GM21390 (cell line): ENCODE data around the gene PVALEF.

Source experiments
- ATAC-seq: cut with Tn5 transposase; IDR thresholded peaks from one replicate; pipeline ENCODE4 v1.9.1; 2021; ENCODE audit not compliant: unreplicated experiment

PVALEF gene

GRCh38 chr17:81194941-81195901 is 29.9 kb downstream of the PVALEF start:
- no peak for ATAC-seq

- no peak for ATAC-seq
Measured at GRCh38 chr17:81195941-81196495, 30.7 kb downstream of the PVALEF start.

GRCh38 chr17:81196505-81197408 is 31.4 kb downstream of the PVALEF start:
- no peak for ATAC-seq

- no peak for ATAC-seq
Measured at GRCh38 chr17:81197409-81197795, 32.1 kb downstream of the PVALEF start.

- ATAC-seq = no peak
Measured at GRCh38 chr17:81197831-81198490, 32.7 kb downstream of the PVALEF start.

- no peak for ATAC-seq
Measured at GRCh38 chr17:81198826-81199481, 33.6 kb downstream of the PVALEF start.

GRCh38 chr17:81199482-81199830 is 34.1 kb downstream of the PVALEF start:
- ATAC-seq = no peak

- no peak for ATAC-seq
Measured at GRCh38 chr17:81200201-81200600, 34.9 kb downstream of the PVALEF start.

GRCh38 chr17:81200695-81201580 is 35.6 kb downstream of the PVALEF start:
- ATAC-seq = no peak

GRCh38 chr17:81202318-81202717 is 37.0 kb downstream of the PVALEF start:
- ATAC-seq = no peak

- no peak for ATAC-seq
Measured at GRCh38 chr17:81203136-81203535, 37.8 kb downstream of the PVALEF start.

GRCh38 chr17:81204578-81204977 is 39.3 kb downstream of the PVALEF start:
- no peak for ATAC-seq

- no peak for ATAC-seq
Measured at GRCh38 chr17:81206166-81206565, 40.9 kb downstream of the PVALEF start.

GRCh38 chr17:81206657-81207056 is 41.4 kb downstream of the PVALEF start:
- no peak for ATAC-seq

GRCh38 chr17:81207610-81208581 is 42.6 kb downstream of the PVALEF start:
- ATAC-seq = no peak

- no peak for ATAC-seq
Measured at GRCh38 chr17:81208651-81209050, 43.3 kb downstream of the PVALEF start.

GRCh38 chr17:81209141-81209540 is 43.8 kb downstream of the PVALEF start:
- ATAC-seq = no peak

GRCh38 chr17:81210466-81210865 is 45.2 kb downstream of the PVALEF start:
- ATAC-seq = no peak
